ENCODE measurements around the gene PCDH10. TPM values are rescaled to one million over a fixed set of nuclear protein-coding genes. Genes with fewer than 3 reads are reported as not detected.

Gene PCDH10
- total and polyA plus RNA-seq, 9 of the 15 experiments (the other 6 are each of a cell fraction or from before 2014, with no cell fraction given): 0.04 to 1.4 (median 0.29) TPM

DNA sequence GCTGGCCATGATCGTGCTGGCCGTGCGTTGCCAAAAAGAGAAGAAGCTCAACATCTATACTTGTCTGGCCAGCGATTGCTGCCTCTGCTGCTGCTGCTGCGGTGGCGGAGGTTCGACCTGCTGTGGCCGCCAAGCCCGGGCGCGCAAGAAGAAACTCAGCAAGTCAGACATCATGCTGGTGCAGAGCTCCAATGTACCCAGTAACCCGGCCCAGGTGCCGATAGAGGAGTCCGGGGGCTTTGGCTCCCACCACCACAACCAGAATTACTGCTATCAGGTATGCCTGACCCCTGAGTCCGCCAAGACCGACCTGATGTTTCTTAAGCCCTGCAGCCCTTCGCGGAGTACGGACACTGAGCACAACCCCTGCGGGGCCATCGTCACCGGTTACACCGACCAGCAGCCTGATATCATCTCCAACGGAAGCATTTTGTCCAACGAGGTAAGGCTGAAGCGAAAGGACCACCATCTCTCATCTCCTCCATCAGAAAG lies 3.3 kb downstream of the PCDH10 start:
- no TSS peak for BruUV-seq (replicated peaks)
- Histone ChIP-seq H3K4me3 (no peak overlapping the region; the same call in 1 of the 2 replicates), H2AFZ (ENCODE audit: low read depth, low read length) (no peak overlapping the region), H3K9me1 (ENCODE audit: control insufficient read depth, insufficient read depth, low read length) (no peaks in the 10 kb centered on the region), H3K9me3 (replicated peaks; ENCODE audit: control insufficient read depth, insufficient read depth, low read depth, low read length) (no peaks in the 10 kb centered on the region), H3K27me3 (ENCODE audit: control insufficient read depth in 2 of 2, insufficient read depth in 2 of 2, low read length in 2 of 2) (no peaks in the 10 kb centered on the region), H3K27ac (ENCODE audit: extremely low read depth, low read depth, low read length) (no peak overlapping the region), H3K36me3 (ENCODE audit: control insufficient read depth, insufficient read depth, low read length) (no peaks in the 10 kb centered on the region), H3K9ac (ENCODE audit: insufficient read depth in 1 of 2, low read depth in 2 of 2, low read length in 2 of 2) (no peak overlapping the region), H3K79me2 (ENCODE audit: control insufficient read depth, insufficient read depth, low read length) (no peaks in the 10 kb centered on the region), H3K4me1 (replicated peaks in 1 of 2; ENCODE audit: control insufficient read depth in 2 of 2, insufficient read depth in 2 of 2, low read length in 2 of 2) (peaks cover 0 to 29% of the 10 kb centered on the region in 2 experiments; a peak in 2 of 5 replicates), H3K4me2 (ENCODE audit: insufficient read depth, low read length) (peak overlapping the region; percentile 60), H4K20me1 (replicated peaks; ENCODE audit: control insufficient read depth, insufficient read depth, low read length) (no peaks in the 10 kb centered on the region)
- TF ChIP-seq CBFB (CRISPR knock-in tag; IDR thresholded peaks at IDR 0.05) (no peak), CHD4 (IDR thresholded peaks at IDR 0.05; ENCODE audit: insufficient read depth, insufficient replicate concordance, low read depth, low read length, poor library complexity, severe bottlenecking) (no peak), JUND (IDR thresholded peaks at IDR 0.05; ENCODE audit: borderline replicate concordance, low read depth, low read length) (no peak), JUND (tag; IDR thresholded peaks at IDR 0.05; ENCODE audit: borderline replicate concordance, low read depth, low read length) (no peak), SIN3A (IDR thresholded peaks at IDR 0.05; ENCODE audit: borderline replicate concordance in 2 of 2, control insufficient read depth in 1 of 2, low read depth in 2 of 2, low read length in 2 of 2) (no peak), CBX3 (IDR thresholded peaks at IDR 0.05; ENCODE audit: borderline replicate concordance in 1 of 2, low read length in 2 of 2) (no peak), ZBTB11 (CRISPR knock-in tag; IDR thresholded peaks at IDR 0.05) (no peak), ZNF707 (CRISPR knock-in tag; conservative IDR thresholded peaks at IDR 0.05) (no peak), PHF21A (IDR thresholded peaks at IDR 0.05; ENCODE audit: borderline replicate concordance, low read depth) (no peak), TAF15 (IDR thresholded peaks at IDR 0.05; ENCODE audit: low read depth, low read length) (no peak), ZNF12 (CRISPR knock-in tag; IDR thresholded peaks at IDR 0.05) (no peak), CBFA2T2 (conservative IDR thresholded peaks at IDR 0.05) (no peak), SNIP1 (IDR thresholded peaks at IDR 0.05; ENCODE audit: low read depth) (no peak), STAT5A (IDR thresholded peaks at IDR 0.05; ENCODE audit: borderline replicate concordance, low read length) (no peak), ZNF3 (CRISPR knock-in tag; IDR thresholded peaks at IDR 0.05) (no peak)
- TF ChIP-seq, protein P1, sequence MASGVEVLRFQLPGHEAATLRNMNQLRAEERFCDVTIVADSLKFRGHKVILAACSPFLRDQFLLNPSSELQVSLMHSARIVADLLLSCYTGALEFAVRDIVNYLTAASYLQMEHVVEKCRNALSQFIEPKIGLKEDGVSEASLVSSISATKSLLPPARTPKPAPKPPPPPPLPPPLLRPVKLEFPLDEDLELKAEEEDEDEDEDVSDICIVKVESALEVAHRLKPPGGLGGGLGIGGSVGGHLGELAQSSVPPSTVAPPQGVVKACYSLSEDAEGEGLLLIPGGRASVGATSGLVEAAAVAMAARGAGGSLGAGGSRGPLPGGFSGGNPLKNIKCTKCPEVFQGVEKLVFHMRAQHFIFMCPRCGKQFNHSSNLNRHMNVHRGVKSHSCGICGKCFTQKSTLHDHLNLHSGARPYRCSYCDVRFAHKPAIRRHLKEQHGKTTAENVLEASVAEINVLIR (CRISPR knock-in tag; IDR thresholded peaks at IDR 0.05): no peak
- FAIRE-seq (no peak), DNase-seq (ENCODE audit: extremely low read depth in 1 of 4, low spot score in 3 of 4) (no peak), ATAC-seq (no peak; the same call in 2 of the 3 replicates)
- CTCF ChIA-PET (ENCODE audit: low intra/inter-chr PET ratio): no interaction called here
- in situ Hi-C loops (cut with MboI) (no loop called here), intact Hi-C loops (cut with micrococcal nuclease) (loop anchor here (10.0 kb wide), 1 partner anchor 162 kb away; no protein-coding TSS in a partner anchor)
- WGBS (ENCODE audit: insufficient coverage, low coverage, missing lambda C conversion rate): 14% methylated on average over 24 of the region's 26 CpGs
- POLR2A ChIA-PET: interaction anchor here (0.6 kb wide), 2 partner anchors 10 to 1092 kb away, joined by 3 read pairs; no protein-coding TSS in a partner anchor

Measured in K562 (cell line).